Right lobe of liver (tissue), 6 donors: ENCODE measurements around the gene DDI2. TPM values are rescaled to one million over a fixed set of nuclear protein-coding genes. Genes with fewer than 3 reads are reported as not detected.

Experiments used
- ATAC-seq, 4 donors: fragments of 200-7000 bp; cut with Tn5 transposase; one replicate each; pipeline ENCODE4 v1.9.1; 2020; ENCODE audit warnings: mild to moderate bottlenecking in 4 of 4, moderate library complexity in 4 of 4
- DNase-seq, 3 donors: peaks; one replicate each; pipeline ENCODE4 v3.0.0-alpha.2; 2020
- H3K27ac ChIP-seq, 3 donors: fragments of 200-600 bp; one replicate each; pipeline ENCODE4 v1.8.0; 2022
- H3K27me3 ChIP-seq, 2 donors: fragments of 200-600 bp; one replicate each; pipeline ENCODE4 v1.8.0; 2022
- H3K36me3 ChIP-seq, 4 donors: fragments of 200-600 bp; sonication (generic) in 1 of 4; one replicate each; pipeline versions ENCODE4 v1.5.1 to v1.8.0; 2017 to 2022; ENCODE audit warnings: control low read depth in 1 of 4
- H3K4me1 ChIP-seq, 4 donors: fragments of 200-600 bp; sonication (generic) in 1 of 4; one replicate each; pipeline versions ENCODE4 v1.5.1 to v1.8.0; 2017 to 2022; ENCODE audit warnings: control low read depth in 1 of 4
- H3K4me3 ChIP-seq, 3 donors: fragments of 200-600 bp; one replicate each; pipeline ENCODE4 v1.8.0; 2022
- H3K9me3 ChIP-seq, 4 donors: fragments of 200-600 bp; sonication (generic) in 1 of 4; one replicate each; pipeline versions ENCODE4 v1.5.1 to v1.8.0; 2017 to 2022; ENCODE audit warnings: control low read depth in 1 of 4
- CTCF ChIP-seq, 4 donors: fragments of 200-600 bp in 3 of 4; fragments of 450-650 bp in 1 of 4; IDR thresholded peaks; one replicate each; pipeline versions ENCODE4 v1.5.1 to v1.8.0; 2016 to 2022; ENCODE audit warnings: antibody characterized with exemption in 4 of 4, mild to moderate bottlenecking in 2 of 4
- POLR2A ChIP-seq: fragments of 450-650 bp; IDR thresholded peaks from one replicate; pipeline ENCODE4 v1.6.1; 2017; ENCODE audit warnings: antibody characterized with exemption, mild to moderate bottlenecking
- WGBS: methylation state at CpG from one replicate; pipeline ENCODE4 v1.1.6; 2018; ENCODE audit warnings: low coverage, low lambda C conversion rate; ENCODE audit not compliant: insufficient coverage; ENCODE audit errors: missing lambda C conversion rate; 5-methylcytosine and 5-hydroxymethylcytosine counted together
- intact Hi-C, 2 donors: fragments of 100-400 bp; cut with DNase I; formaldehyde crosslinking; loops; one replicate each; pipeline versions ENCODE4 v1.11.2 to v1.14.1; 2022
- total RNA-seq, 6 experiments: library from RNA; depleted of rRNA in 2 of 6; stranded (reverse); fragments of >200 nt in 2 of 6; fragmentation: NEBNext Ultra II Directional in 3 of 6; extraction: Animal tissue kit (Norgen Biotek cat#: 25700) in 3 of 6; gene quantifications; one replicate each; pipeline versions ENCODE4 v1.1.0 to v1.2.4, GENCODE V29; 2016 to 2023
- donor health status: DM: no; HTN: yes; CAD: no.
- donor health status: DM: no; HTN: no; CAD: no.
- donor health status: DM: no; HTN: no; CAD: no.
- donor health status: DM: no; HTN: yes; CAD: no.
- donor health status: DM: no; HTN: yes; CAD: no.

The DDI2 gene
- total RNA-seq, 6 experiments from 2014 or later = 24.9 to 70.0 (median 42.9) TPM

- intact Hi-C loops = no loop called here
- Histone ChIP-seq H3K27me3 (no peaks in the 10 kb centered on the region), H3K4me3 (peak overlapping the region; percentile 45 to 75 (median 53)), H3K27ac (peak overlapping the region; percentile 72 to 91 (median 83)), H3K9me3 (no peaks in the 10 kb centered on the region), H3K4me1 (peaks cover 0 to 8% (median 4%) of the 10 kb centered on the region in 4 donors), H3K36me3 (no peaks in the 10 kb centered on the region)
- TF ChIP-seq POLR2A = no peak
- TF ChIP-seq CTCF (IDR thresholded peaks at IDR 0.05) = no peak
- DNase-seq (peak in 1 of 3 donors; percentile 49), ATAC-seq (peak in 2 of 4 donors; percentile 12 to 13)
- WGBS = 35% methylated on average over 4 of the region's 18 CpGs
Measured at GRCh38 chr1:15683345-15684039, 66.2 kb downstream of the DDI2 start.

GRCh38 chr1:15684042-15684461 lies 66.8 kb downstream of the DDI2 start, which contains the start of gene PLEKHM2:
TSS of gene PLEKHM2 (plus strand) at chr1:15684320. CDS start at chr1:15684559, 239 bp downstream.
- H3K27ac ChIP-seq = peak within 1 kb of the TSS; percentile 72 to 91 (median 83)
- no peaks in the 10 kb centered on the region for H3K9me3 ChIP-seq
- no CpG with 5 or more reads among the region's 52 CpGs for WGBS
- H3K36me3 ChIP-seq = no peaks in the 10 kb centered on the region
- intact Hi-C loops = no loop called here
- peaks cover 0 to 8% (median 4%) of the 10 kb centered on the region in 4 donors for H3K4me1 ChIP-seq
- TF ChIP-seq CTCF (IDR thresholded peaks at IDR 0.05) = no peak
- peak; percentile 33 for TF ChIP-seq POLR2A
- no peaks in the 10 kb centered on the region for H3K27me3 ChIP-seq
- H3K4me3 ChIP-seq = peak within 1 kb of the TSS; percentile 71 to 87 (median 75)
- DNase-seq (peak in 2 of 3 donors; percentile 44 to 49), ATAC-seq (peak; percentile 70 to 83 (median 78))

GRCh38 chr1:15684468-15685291 lies 67.4 kb downstream of the DDI2 start:
- WGBS = 0% methylated on average over 7 of the region's 72 CpGs
- H3K4me3 ChIP-seq = peak overlapping the region; percentile 71 to 87 (median 75)
- peaks cover 0 to 8% (median 4%) of the 10 kb centered on the region in 4 donors for H3K4me1 ChIP-seq
- ATAC-seq (peak; percentile 49 to 55 (median 50)), DNase-seq (peak; percentile 47 to 64 (median 55))
- peak overlapping the region; percentile 58 to 83 (median 82) for H3K27ac ChIP-seq
- intact Hi-C loops = no loop called here
- no peaks in the 10 kb centered on the region for H3K27me3 ChIP-seq
- no peaks in the 10 kb centered on the region for H3K9me3 ChIP-seq
- no peak for TF ChIP-seq POLR2A
- TF ChIP-seq CTCF (IDR thresholded peaks at IDR 0.05) = no peak
- H3K36me3 ChIP-seq = no peaks in the 10 kb centered on the region

GRCh38 chr1:15685820-15686219 lies 68.6 kb downstream of the DDI2 start:
- ATAC-seq (no peak), DNase-seq (no peak)
- H3K4me3 ChIP-seq = peak overlapping the region in 2 of 3 donors; percentile 71 to 75
- intact Hi-C loops = no loop called here
- H3K36me3 ChIP-seq = no peaks in the 10 kb centered on the region
- no peaks in the 10 kb centered on the region for H3K27me3 ChIP-seq
- no peak overlapping the region for H3K27ac ChIP-seq
- H3K9me3 ChIP-seq = no peaks in the 10 kb centered on the region
- no peak for TF ChIP-seq CTCF (IDR thresholded peaks at IDR 0.05)
- TF ChIP-seq POLR2A = no peak
- 62% methylated on average over 4 of the region's 4 CpGs for WGBS
- H3K4me1 ChIP-seq = peaks cover 0 to 8% (median 4%) of the 10 kb centered on the region in 4 donors
